ENCODE results near the gene IL17REL.

The IL17REL gene

GRCh38 chr22:49948116-49948957 lies 64.2 kb downstream of the IL17REL start:
- DNase-seq (ENCODE audit: low read depth in 1 of 2, low spot score in 1 of 2): no peak

- DNase-seq (ENCODE audit: low read depth in 1 of 2, low spot score in 1 of 2): no peak
Measured at GRCh38 chr22:49947296-49947622, 65.3 kb downstream of the IL17REL start.

DNA sequence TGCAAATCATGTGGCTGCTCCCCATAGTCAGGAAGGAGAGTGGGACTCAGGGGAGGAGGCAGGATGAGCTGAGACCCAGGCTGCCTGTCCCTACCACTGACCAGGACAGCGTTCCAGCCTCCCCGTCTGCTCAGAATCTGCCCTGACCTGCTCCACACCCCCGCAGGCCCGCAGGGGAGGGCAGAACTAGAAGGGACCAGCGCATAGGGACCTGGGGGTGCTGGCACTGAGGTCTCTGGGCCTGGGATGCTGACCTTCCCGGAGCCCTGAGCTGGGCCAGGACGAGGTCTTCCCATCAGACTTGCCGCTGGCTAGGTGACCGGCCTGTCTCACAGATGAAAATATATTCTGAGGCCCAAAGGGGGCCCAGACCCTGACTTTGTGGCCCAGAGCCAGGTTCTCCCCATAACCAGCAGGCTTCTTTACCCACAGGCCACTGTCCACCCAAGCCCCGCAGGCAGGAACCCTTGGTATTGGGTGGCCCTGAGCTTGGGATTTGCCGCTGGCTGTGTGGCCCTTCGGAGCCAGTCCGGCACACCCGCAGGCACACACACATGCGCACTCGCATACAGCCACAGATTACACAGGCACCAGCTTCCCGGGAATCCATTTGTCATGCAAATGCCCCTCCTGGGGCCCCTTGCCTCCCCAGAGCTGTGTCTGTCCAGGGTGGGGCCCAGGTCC lies 65.8 kb downstream of the IL17REL start:
- no peak for DNase-seq (ENCODE audit: low read depth in 1 of 2, low spot score in 1 of 2)

GRCh38 chr22:49945042-49945794 lies 67.3 kb downstream of the IL17REL start:
- peak in 1 of 2 donors; percentile 14 for DNase-seq (ENCODE audit: low read depth in 1 of 2, low spot score in 1 of 2)
